HG02610 (cell line): ENCODE data around the gene CASTOR1.

ENCODE experiments used
- ATAC-seq: cut with Tn5 transposase; IDR thresholded peaks from one replicate; pipeline ENCODE4 v1.9.1; 2021; ENCODE audit warnings: mild to moderate bottlenecking, moderate library complexity; ENCODE audit not compliant: unreplicated experiment

Gene CASTOR1

GRCh38 chr22:30301995-30302809 lies 12.9 kb upstream of the CASTOR1 start:
- no peak for ATAC-seq

DNA sequence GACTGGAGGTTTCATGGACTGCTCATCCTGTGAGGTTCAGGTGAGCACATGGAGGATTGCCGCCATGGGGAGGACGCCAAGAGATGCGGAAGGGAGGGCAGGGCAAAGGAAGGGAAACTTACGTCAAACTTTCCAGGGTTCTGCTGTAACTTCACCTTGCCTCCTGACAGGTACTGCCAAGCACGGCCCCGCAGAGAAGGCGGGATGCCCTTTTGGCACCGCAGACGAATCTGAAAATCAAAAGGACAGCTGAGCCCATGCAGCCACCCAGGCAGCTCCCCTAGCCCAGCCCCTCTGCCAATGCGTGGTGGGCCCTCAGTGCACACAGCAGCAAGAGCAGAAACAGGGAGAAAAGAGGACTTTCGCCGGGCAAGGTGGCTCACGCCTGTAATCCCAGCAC lies 10.0 kb upstream of the CASTOR1 start:
- ATAC-seq, result no peak

DNA sequence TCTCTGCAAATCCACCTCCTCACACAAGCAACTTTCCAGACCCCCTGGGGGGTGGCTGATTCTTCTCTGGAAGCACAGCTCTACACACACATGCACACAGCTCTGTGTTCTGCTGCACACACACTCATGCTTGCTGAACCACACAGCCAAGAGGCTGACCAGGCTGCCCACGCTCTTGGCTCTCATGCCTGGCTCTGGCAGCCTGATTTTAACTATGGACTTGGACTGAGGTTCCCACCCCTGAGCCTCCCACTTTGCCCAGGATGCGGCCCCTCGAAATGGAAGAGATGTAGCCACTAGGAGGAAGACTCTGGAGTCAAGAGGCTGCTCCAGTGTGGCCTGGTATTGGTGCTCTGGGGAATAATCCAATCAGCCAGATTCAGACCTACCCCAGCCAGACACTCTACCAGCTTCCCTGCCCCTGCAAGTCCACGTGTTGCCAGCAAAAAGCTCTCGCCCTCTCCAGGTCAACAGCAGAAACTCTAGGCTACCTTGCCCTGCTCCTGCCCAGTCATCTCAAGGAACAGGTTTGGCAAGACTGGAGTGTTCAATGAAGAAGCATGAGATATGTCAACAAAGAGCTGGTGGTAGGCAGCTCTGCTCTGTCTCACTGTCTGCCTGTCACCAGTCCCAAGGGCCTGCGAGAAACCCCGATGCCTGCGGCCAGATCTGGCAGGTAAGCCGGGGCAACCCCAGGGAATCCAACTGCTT lies 8.8 kb upstream of the CASTOR1 start:
- ATAC-seq, result no peak

GRCh38 chr22:30297276-30297990 lies 8.1 kb upstream of the CASTOR1 start:
- no peak for ATAC-seq

DNA sequence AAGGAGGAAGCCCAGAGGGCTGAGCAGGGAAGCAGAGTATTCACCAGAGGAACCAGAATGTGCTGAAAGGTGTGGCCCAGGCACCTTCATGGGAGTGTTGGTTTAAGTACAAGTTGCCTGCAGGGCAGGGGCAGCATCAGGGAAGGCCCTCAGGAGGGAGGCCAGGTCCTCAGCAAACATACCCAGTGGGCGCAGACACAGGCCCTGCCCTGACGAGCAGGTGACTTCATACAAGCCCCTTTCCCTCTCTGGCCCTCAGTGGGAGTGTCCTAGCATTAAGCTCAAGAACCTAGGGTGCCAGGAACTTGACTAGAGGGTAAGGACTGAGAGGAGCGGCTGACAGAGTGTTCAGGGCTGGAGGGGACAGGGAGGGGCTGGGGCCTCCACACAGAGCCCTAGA lies 7.5 kb upstream of the CASTOR1 start:
- no peak for ATAC-seq

DNA sequence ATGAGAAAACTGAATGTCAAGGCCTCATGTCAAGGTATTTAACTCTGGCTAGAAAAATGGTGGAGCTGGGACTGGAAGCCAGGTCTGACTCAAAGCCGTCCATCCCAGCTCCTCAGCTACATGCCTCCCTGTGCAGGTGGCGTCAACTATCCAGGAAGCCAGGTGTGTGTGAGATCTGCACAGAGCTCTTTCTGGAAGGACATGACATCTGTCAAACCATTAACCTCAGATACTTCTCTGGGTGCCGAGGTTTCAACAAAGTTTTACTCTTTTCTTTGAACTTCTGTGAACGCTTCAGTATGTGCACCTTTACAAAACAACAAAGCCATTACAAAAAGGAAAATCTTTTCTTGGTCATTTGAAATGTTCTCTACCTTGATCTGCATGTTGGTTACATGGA lies 7.0 kb upstream of the CASTOR1 start:
- no peak for ATAC-seq

- ATAC-seq, result no peak
These were observed 6.3 kb upstream of the CASTOR1 start for GRCh38 chr22:30295576-30295975.

DNA sequence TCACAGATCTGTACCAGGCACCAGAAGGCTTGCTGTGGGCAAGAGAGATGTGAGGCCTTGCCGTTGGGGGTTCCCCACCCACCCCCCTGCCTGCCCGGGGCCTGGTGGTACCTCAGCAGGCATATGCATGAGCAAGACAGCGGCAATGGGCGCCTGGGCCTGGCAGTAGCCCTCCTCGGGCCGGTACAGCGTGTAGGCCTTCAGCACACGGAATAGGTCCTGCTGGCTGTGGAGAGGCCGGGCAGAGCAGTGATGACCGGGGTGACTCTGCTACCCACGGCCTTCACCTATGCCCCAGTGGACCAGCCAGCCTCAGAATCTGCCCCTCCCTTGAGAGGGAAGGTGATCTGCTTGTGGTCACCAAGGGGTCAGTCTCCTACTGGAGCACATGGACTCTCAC lies 5.5 kb upstream of the CASTOR1 start:
- no peak for ATAC-seq

- no peak for ATAC-seq
These were observed 4.8 kb upstream of the CASTOR1 start for GRCh38 chr22:30294066-30294465.

GRCh38 chr22:30293026-30293425 lies 3.7 kb upstream of the CASTOR1 start:
- ATAC-seq, result no peak

- ATAC-seq, result no peak
These were observed 3.0 kb upstream of the CASTOR1 start for GRCh38 chr22:30292069-30292970.

GRCh38 chr22:30291058-30291892 lies 2.0 kb upstream of the CASTOR1 start:
- no peak for ATAC-seq

GRCh38 chr22:30290342-30291057 lies 1.2 kb upstream of the CASTOR1 start:
- ATAC-seq, result no peak

GRCh38 chr22:30289980-30290313 lies 642 bp upstream of the CASTOR1 start:
- ATAC-seq, result peak; percentile 12

DNA sequence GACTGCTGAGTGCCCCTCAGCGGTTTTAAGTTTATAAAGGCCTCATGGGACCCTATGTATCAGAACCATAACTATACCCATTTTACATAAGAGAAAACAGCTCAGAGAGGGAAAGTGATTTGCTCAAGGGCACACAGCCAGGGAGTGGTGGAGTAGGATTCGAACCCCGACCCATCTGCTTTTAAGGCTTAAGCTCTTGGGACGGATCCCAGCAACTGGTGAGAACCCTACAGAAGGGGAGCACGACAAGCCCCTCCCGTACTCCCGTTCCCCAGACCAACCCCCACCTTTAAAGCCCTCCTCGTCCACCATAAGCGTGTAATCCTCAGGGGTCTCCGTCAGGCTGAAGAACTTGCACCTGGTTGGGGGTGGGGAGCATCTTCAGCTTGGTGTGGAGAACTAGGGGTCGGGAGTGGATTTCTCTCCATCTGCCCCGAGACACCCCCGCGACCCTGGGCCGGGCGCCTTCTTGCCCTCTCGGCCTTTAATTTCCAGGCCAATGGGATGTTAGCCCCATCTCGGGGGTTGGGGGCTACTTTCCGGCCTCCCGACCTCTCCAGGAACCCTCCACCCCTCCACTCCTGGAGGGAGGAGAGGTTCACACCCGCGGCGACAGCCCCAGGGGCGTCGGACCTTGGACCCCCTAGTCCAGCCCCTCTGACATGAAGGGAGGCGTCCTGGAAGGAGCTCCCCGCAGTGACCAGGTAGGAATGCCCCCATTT lies 725 bp downstream of the CASTOR1 start:
- ATAC-seq, result no peak

DNA sequence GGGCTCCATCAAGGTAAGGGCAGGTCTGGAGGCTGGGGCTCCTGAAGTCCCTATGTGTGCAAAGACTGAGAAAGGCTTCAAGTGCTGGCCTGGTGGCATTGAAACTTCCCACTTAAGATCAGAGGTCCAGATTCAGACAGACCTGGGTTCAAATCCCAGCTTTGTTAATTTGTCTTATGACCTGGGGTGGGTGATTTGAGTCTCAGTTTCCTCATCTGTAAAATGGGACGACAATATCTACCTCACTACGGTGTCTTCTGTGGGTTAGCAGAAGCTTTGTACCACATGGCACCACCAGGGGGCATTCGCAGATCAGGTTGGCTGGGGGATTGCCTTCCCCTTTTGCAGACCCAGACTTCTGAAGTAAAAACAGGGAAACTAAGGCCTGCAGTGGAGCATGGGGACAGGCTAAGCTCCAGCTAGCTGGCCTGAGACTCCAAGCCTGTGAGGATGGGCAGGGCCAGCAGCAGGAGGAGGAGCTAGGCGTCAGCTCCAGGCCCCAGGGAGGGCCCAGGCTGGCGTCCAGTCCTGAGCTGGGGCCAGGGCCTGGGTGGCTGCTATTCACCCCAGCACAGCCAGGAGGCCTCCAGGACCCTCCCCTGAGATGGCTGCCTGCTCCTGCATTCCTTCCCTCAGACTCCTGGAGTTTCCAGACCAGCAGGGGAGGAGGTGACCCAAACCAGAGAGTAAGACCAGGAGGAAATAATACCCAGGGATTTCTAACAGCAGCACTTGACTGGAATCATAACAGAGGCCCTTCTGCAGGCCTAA lies 1.5 kb downstream of the CASTOR1 start:
- no peak for ATAC-seq

- no peak for ATAC-seq
These were observed 2.3 kb downstream of the CASTOR1 start for GRCh38 chr22:30286813-30287647.
